Right forelimb (tissue), 1 donor: Measurements from ENCODE around the gene FYB2.

Experiments used
- DNase-seq: peaks from one replicate; pipeline ENCODE4 v3.0.0-alpha.2; 2018

Gene FYB2

DNA sequence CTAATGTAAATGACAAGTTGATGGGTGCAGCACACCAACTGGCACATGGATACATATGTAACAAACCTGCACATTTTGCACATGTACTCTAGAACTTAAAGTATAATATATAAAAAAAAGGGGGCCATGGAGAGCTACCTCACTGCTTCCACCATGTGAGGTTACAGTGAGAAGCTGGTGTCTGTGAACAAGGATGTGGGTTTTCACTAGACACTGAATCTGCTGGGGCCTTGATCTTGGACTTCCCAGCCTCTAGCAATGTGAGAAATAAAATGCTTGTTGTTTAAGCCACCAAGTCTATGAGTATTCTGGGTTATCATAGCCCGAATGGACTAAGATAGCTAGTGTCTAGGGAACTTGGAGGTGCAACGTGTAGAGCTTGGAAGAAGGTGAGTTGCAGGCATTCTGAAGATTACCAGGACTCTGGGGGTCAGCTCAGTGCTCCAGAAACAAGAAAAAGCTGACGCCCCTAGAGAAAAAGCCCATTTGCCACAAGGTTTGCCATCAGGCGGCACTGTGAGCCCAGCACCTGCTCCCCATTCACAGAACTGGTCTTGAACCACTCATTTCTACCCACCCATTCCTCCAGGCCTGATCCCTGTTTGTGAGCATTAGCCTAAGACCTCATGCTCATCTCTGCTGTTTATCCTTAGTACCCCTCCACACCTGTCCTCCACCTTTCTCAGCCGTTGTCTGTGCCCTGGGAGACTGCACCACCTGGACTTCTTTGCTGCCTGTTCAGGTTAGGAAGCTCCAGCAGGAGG, 15.1 kb upstream of the FYB2 start:
- DNase-seq: no peak

DNA sequence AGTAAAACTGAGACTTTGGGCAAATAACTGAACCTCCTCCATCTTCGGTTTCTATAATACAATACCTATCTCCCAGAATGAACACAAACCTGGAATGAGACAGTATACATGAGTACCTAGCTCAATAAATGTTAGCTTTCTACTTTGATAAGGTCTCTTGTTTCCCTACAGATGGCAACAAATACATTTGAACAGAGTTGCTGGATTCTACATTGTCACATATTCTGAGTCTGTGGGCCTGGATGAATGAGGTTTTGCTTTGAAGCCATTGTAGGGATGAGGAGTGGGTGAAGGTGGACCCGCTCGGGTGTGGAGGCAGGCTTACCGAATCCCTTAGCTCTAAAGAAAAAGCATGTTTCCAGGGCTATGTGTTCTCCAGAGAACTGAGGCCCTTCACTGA, 13.9 kb upstream of the FYB2 start:
- no peak for DNase-seq

DNA sequence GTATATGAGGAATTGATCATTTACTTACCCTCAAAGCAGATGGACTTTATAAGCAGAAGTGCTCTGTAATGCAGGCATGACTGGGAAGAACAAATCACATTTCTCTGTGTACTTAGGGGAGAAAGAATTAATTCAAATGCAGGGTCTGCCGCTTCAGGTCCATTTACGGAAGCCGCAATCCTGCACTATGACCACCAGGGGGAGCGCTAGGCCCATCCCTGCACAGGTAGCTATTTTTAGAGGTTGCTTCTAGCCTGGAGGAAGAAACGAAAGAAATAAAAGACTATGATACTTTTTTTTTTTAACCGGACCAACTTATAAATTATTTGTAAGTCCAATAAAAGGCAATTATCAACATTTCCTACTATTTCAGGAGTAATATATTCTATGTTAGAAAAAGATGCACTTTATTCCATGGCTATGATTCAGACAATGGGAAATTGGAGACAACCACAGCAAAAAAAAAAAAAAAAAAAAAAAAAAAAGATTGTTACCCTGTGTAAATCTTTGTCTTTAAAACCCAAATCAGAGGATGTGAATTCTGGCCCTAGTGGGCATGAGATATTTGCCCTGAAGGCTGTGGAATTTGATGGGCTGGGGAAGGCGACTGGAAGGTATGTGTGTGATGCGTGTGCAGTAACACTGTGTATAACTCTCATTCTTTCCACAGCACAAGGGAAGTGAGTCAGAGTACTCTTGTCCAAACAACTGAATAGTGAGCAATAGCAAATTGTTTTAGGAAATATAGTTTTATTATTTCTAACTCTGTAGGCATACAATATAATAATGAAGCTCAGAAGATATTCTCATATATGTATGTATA, 12.9 kb upstream of the FYB2 start:
- peak; percentile 83 for DNase-seq

DNA sequence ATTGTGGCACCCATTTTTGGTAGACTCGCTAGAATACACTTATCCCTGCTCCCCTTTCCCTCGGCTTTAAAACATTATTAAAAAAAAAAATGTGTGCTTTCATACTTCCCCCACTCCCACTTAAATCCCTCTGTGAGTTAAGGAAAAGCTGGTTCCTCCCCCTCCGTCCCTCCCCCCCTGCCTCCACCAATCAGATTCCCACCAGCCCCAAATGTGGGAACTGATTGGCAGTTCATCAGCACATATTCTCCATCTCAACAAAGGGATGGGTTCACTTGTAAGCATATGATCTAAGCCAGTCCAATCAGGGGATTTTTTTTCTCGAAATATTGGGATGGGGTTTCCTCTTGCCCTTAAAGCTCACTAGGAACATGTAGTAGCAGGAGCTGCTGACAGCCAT, 10.8 kb upstream of the FYB2 start:
- DNase-seq: no peak

DNA sequence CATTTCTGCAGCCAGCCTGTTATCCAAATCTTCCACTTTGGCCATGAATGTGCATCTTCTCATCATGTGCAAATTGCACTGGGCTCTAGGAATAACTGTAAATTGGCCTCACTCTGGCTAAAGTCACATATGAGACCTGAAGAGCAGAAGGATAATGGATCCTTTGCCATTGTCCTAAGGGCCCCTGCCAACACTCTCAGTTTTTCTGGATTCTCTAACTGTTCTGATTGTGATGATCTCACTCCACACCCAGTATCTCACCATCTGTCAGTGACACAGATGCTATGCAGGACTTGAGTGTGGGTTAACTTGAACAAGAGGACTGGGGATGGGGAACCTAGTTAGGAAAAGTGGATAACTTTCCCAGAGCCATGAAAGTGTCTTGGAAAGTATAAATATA, 8.5 kb upstream of the FYB2 start:
- no peak for DNase-seq

DNA sequence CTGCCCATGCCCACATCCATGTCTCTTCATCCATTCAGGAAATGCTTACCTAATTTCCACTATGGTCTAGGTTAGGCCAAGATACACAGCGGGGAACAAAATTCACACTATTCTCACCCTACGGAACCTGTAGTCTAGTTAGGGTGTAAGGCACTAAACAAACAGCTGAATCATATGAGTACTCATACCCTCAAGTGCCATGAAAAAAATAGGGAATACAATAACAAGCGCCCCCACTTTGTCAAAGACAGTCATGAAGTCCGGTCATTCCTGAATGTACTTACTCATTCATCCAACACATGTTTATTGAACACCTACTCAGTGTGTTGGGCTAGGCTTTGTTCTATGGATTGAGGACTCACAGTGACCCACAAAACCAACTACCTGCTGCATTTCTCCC, 6.2 kb upstream of the FYB2 start:
- DNase-seq: no peak

DNA sequence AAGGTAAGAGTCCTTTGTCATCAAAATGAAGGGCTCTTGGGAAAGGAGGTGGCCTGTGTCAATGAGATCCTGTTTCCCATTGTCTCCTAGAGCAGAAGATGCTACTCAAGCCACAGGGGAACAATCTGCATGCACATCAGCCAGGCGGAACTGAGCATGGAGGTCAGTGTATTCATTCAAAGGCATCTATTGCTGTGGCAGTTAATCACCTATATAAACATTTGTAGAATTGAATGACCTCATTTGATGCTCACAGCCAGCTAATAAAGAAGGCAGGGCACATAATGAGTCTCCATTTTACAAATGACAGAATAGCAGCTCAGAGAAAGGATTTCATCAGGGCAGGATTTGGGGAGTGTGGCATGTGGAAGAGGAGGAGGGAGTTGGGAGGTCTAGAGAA, 5.7 kb upstream of the FYB2 start:
- DNase-seq: no peak

DNA sequence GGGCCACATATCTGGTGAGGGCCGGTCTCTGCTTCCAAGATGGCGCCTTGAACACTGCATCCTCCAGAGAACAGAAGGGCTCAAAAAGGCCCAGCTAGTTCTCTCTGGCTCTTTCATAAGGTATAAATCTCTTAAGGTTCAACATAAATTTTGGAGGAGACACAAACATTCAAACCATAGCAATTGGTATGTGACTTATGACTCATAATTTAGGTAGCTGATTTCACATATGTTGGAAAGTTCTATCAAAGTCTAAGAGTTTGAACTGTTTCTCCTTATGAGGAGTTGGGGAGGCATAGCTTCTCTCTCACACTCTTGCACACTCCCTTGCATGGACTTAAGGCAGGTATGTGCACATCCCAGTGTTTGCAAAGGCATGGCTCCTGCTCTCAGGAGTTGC, 5.1 kb upstream of the FYB2 start:
- DNase-seq: no peak

DNA sequence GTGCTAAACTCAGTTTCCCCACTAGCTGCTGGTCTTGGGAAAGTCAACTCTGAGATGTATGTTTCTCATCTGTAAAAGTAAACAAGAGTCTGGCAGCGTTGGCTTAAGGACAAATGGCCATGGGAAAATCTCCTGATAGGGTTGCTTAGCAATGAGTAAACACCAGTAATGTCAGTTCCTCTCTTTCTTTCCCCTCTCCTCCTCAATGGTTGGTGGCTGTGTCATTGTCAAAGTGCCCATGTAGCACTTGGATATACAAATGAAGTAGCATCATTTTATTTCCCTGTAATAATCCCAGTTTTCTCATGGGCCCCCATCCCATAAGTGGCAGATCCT, 2.2 kb upstream of the FYB2 start:
- DNase-seq: no peak

DNA sequence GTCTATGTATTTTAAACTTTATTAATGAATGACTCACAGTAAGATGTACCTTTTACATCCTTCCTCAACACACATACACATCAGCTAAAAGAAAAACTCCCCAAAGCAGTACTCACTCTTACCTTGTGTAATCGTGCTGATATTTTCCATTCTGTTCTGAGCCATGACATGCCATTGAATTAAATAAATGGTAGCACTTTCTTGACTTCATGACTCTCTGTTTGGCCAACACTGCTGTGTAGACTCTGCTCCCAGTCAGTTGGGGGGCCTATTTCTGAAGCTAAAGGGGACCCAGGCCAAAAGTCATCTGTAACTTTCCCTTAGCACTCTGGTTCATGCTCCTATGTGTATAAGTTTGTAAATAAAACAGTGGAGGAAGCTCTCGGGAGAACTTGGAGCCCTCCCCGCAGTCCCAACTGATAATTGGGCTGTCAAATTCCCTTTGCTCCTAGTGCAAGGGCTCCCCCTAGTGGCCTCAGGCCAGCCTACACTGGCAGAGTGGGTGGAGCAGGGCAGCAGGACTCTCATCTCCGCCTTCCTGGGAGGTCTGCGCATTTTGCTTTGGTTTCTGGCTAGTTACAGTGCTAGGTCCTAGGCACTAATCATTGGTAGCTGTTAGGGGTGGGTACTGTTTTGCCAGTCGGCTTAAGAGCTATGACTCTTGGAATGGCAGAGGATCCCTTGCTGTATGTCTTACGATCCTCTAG, 1.7 kb upstream of the FYB2 start:
- peak; percentile 74 for DNase-seq

DNA sequence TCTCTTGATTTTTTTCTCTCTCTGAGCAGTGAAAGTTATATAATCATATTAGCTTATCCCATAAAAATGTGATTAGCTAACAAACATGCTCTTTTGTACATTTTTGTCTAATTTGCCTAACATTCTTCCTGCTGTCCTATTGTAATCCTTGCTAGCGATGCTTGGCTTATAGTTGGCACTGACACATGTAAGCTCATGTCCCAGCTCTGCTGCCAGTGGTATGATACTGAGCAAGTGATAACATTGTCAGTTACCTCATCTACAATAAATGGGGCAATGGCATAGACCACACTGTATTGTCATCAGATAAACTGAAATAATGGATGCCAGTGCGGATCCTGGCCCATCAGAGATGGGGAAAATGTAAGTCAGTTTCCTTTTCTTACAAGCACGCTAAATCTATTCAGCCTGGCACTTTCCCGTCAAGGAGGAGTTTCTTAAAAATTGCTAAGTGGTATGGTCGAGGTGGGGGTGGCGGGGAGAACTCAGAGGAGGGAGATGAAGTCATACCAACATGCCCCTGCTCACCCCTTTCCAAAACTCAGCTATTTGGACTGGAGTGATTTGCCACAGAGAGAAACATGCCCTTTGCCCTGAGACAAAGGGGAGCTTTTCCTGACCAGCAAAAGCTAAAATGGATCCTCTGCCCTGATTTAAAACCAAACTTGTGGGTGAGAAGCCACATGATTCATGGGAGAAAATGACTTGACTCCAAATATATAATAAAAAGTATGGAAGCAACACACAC, 1.3 kb downstream of the FYB2 start:
- DNase-seq: no peak

DNA sequence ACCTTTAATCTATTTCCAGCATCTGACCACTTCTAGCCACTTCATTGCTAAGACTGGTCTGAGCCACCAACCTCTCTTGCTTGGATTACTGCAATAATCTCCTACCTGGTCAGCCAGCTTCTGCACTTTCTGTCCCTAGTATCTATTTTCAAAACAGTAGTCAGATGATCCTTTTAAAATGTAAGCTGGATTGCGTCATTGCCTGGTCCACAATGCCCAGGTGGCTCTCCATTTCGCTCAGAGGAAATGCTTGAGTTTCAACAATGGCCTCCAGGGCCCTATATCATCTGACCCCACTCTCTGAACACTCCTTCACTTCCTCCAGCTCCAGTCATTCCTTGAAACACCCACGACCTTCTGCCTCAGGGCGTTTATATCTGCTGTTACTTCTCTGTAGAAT, 2.3 kb downstream of the FYB2 start:
- no peak for DNase-seq

DNA sequence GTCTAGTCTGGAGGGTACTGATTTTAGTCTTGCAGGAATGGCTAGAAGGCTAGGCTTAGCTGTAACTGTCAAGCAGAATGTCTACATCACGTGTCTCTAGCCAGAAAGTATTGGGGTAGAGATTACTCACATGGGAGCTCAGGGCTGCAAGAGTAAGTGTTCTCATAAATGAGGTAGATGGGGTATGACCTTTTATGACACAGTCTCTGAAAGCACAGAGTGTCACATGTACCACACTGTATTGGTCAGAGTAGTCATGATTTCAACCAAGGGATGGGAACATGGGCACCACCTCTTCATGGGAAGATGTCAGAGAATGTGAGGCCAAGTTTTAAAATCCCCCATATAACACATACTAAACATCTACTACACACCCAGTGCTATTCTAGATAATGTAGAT, 2.9 kb downstream of the FYB2 start:
- DNase-seq: no peak

DNA sequence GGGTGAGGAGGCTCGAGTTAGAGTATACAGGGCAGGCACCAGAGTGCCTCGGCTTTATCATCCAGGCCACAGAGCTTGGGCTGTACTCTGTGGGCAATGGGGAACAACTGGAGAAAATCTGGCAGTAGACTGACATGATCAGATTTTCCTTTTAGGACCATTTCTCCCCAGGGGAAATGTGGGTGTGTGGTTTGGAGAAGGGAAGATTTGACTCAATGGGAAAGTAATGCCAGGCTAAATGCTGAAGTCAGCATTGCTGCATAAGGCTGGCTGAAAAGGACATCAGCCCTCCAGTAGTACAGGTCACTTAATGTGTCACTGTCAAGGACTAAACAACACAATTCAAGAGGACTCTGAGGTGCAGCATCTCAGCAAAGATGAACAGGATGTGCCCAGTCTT, 5.0 kb downstream of the FYB2 start:
- DNase-seq: no peak

DNA sequence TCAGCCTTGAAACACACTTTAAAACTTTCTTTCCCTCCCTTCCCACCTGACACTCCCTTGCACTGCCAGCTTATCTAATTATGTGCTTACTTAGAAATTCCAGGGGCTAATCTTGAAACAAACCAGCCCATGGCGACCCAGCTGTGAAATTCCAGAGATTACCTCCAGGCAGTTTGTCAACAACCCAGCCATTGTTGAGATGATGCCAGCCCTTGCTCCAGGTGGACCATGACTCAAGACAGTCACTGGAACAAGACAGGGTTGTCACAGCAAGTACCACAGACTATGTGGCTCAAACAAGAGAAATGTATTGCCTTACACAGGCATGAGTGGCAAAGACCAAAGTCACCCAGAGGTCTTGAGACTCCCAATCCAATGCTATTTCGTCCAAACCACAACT, 7.9 kb downstream of the FYB2 start:
- no peak for DNase-seq

DNA sequence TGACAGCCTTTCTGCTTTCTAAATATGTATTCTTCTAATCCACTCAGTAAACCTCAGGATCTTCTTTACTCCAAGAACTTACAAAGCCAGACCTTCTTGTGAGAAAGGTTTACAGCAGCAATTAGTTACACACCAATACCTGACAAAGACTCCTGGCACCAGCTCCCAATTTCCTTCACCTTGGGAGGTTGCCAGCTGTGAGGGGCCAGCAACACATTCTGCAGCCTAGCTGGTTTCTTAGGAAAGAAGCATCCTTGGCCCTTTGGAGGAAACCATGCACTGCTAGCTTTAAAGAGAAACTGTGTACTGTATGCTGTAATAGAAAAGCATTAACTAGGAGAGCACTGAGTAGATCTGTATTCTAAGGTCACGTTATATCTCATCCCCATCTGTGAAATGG, 10.8 kb downstream of the FYB2 start:
- no peak for DNase-seq

DNA sequence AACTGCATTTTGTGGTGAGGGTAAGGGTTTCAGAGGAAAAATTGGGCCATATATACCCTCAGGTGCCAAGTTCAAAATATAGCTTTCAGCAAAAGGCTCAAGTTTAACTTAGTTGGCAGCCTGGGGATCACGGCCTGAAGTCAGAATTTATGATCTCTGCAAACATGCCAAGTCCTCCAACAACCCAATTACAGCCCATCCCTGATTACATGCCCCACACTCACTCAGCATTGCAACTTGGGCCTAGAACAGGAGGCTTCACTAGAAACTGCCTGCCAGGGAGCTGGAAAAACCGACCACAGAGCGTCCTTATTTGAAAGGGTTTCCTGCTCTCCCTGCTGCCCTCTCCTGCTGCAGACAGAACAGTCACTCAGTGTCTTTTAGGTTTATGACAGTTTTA, 12.4 kb downstream of the FYB2 start:
- peak; percentile 48 for DNase-seq

DNA sequence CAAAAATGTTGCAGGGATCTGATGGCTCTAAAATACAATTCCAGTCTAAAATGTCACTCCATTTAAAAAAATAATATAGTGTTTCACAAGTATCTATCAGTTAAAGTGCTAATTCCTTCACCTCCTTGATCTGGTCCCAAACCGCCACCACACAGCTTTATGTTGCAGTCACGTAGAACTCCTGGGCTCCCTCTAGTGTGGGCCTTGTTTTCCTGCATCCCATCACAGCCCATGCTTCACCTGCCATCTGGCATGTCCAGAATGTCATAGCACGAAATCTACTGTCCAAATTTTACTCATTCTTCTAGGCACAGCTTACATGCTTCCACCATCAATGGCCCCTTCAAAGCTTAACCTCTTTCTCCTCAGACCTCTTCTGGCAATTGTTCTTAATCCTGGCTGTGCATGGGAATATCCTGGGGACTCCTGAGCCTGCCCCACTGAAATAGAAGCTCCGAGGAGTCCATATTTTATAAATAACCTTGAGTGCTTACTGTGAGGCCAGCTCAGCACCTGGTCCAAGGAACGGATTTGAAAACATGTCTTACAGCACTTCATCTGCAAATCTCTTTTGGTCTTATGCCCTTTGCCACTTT, 15.5 kb downstream of the FYB2 start:
- DNase-seq: no peak

DNA sequence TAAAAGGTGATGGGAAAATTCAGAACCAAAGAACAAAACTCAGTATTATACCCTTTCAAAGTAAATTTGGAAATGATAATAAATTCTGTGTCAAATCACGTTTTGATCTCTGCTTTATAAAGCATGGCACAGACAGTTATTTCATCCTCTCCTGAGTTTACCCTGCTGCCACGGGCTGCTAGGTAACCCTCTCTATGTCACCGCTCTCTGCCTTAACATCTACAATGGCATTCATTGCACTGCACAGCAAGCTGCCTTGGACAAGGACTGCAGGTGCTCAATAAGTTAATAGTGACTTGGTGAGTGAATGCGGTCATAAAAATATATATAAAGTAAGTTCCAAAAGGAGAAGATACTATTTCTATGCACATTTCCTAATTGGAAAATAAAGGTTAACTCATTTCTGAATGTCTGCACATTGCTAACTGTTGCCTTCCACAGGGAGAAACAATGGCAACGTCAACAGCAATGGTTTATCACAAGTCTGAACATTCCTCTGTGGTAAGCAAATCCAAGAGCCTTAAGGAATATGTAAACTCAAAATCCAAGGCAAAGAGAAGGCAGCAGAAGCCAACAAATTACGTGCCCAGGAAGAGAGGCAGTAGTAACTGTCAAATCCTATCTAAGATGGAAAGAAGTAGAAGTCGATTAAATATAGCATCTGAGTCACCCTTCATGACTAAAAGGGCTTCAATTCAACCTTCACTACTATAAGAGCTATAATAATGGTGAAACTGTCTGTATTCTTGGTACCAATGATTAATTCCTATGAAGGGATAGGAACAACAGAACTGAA, 19.4 kb downstream of the FYB2 start:
- no peak for DNase-seq

DNA sequence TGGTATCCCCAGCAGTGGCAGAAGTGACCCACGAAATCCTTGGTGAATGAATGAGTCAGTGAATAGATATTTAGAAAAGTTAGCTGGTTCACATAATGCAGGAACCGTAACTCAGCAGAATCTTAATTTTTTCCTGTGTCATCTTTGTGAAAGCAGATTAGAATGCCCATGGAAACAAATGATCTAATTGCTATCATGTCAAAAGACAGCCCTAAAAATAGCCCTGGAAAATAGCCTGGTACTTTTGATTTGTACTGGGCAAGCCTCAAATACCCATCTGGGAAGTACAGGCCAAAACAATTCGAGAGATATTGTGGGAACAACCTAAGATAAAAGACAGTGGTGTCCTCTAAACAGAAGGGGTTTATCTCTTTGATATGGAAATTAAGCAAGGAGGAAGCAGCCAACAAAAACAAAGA, 21.1 kb downstream of the FYB2 start:
- no peak for DNase-seq

DNA sequence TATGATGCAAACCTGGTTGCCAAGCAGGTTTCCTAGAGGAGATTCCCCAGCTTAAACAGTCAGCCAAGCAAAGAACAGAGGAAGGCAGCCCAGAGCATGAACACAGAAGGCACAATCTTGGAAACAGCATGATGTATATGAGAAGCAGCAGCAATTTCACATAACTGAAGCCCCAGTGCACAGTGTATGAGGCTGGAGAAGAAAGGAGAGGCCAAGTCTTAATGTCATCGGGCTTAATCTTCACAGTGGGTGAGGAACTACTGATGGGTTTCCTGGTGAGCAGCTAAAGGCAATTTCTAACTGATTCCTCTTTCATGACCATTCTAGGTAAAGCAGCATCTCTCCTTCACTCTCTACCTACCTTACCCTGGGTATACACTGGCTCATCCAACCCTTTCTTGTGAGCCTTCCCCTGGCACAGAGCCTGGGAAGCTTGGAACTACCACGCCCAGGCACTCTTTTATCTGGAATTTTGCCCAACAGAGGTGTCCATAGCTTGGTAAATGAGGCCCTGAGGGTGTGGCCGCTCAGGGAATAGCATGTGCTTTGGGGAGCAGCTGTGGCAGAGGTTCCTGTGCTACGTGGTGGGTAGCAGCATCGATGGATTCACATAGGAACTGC, 22.0 kb downstream of the FYB2 start:
- DNase-seq: no peak

DNA sequence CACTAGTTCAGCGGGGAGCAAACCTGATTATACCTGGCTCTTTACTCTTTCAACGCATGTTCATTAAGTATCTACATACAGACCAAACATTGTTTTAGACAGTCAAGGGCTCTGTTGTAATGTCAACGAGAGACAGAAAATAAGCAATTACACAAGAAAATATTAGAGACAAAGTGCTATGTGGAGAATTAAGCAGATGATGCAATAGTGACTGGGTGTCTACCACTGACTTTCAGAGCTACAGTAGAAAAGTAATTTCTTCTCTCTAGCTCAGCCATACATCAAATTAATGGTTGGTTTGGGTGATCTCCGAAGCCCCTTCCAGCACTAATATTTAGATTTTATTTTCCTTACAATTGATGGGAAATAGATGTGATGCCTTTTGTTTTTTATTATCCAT, 23.3 kb downstream of the FYB2 start:
- DNase-seq: no peak
